K562 (cell line): ENCODE data around the gene CAPZA1. TPM values are rescaled to one million over a fixed set of nuclear protein-coding genes. Genes with fewer than 3 reads are reported as not detected.
A peak's percentile ranks its signal among the peaks of the same experiment; 100 is the strongest.

Experiments used
- CXXC5 ChIP-seq: fragments of 250-450 bp; sonication (Bioruptor Pico); IDR thresholded peaks from 2 replicates; pipeline ENCODE4 v1.8.0; 2022; ENCODE audit warnings: inconsistent platforms, mild to moderate bottlenecking, moderate library complexity
- EGR1 ChIP-seq: fragments of 450-650 bp; conservative IDR thresholded peaks from 2 replicates; pipeline ENCODE4 v1.6.1; 2017; ENCODE audit warnings: mild to moderate bottlenecking
- KDM5B ChIP-seq: fragments of 200-600 bp; sonication (generic); IDR thresholded peaks from 2 replicates; pipeline ENCODE4 v1.6.1; 2012; ENCODE audit warnings: low read depth, mild to moderate bottlenecking, moderate library complexity, low read length, control low read depth, inconsistent platforms; ENCODE audit not compliant: insufficient replicate concordance
- RBM39 ChIP-seq: fragments of 200-400 bp; formaldehyde crosslinking; optimal IDR thresholded peaks from 2 replicates; pipeline ENCODE3; 2018; ENCODE audit warnings: low read depth, low read length
- SMARCE1 ChIP-seq: fragments of 450-650 bp; IDR thresholded peaks from 2 replicates; pipeline ENCODE4 v1.7.1; 2016; ENCODE audit warnings: mild to moderate bottlenecking
- TARDBP ChIP-seq: fragments of 450-650 bp; IDR thresholded peaks from 2 replicates; pipeline ENCODE4 v1.6.1; 2016
- ZNF695 ChIP-seq: fragments of 450-650 bp; formaldehyde crosslinking; IDR thresholded peaks from 2 replicates; pipeline ENCODE4 v1.4.0; 2020; ENCODE audit warnings: mild to moderate bottlenecking, moderate library complexity
- polyA plus RNA-seq, 8 experiments: library from polyadenylated mRNA; depleted of rRNA in 4 of 8; stranded (reverse) in 5 of 8; unstranded in 3 of 8; fragments of >200 nt; fragmentation: Nextera tagmentation in 2 of 8; fragmentation: Illumina TruSeq in 1 of 8; extraction: Ambion mirVana in 2 of 8; extraction: Trizol in 1 of 8; gene quantifications; 2 replicates each; pipeline versions ENCODE4 v1.2.1 to v1.2.3, GENCODE V29; 2011 to 2014; ENCODE audit warnings: inconsistent platforms in 1 of 8, missing spikeins in 1 of 8
- total RNA-seq, 7 experiments: library from RNA; depleted of rRNA in 6 of 7; stranded (reverse); fragments of >200 nt in 6 of 7; fragmentation: Illumina TruSeq in 2 of 7; extraction: Trizol in 2 of 7; gene quantifications; 2 replicates each; pipeline versions ENCODE4 v1.2.1 to v1.2.3, GENCODE V29; 2011 to 2021; ENCODE audit warnings: low replicate concordance in 1 of 7
- TF ChIP-seq, protein P1 (sequence below): fragments of 450-650 bp; IDR thresholded peaks from 2 replicates; pipeline ENCODE4 v1.7.0; 2016; ENCODE audit warnings: borderline replicate concordance
- TF ChIP-seq, protein P2 (sequence below): sonication (generic); formaldehyde crosslinking; IDR thresholded peaks from 2 replicates; pipeline ENCODE4 v1.8.0; 2022; ENCODE audit warnings: missing genetic modification reagents, mild to moderate bottlenecking, moderate library complexity, borderline replicate concordance
- TF ChIP-seq, protein P3 (sequence below), 2 experiments: fragments of 250-450 bp in 1 of 2; fragments of 450-650 bp in 1 of 2; sonication (Bioruptor Pico) in 1 of 2; IDR thresholded peaks; 2 replicates each; pipeline versions ENCODE4 v1.6.1 to v1.8.0; 2016 to 2021; ENCODE audit warnings: mild to moderate bottlenecking in 2 of 2, moderate library complexity in 2 of 2, missing compliant biosample characterization in 1 of 2, missing genetic modification characterization in 1 of 2
- TF ChIP-seq, protein P4 (sequence below): fragments of 250-450 bp; sonication (Bioruptor Pico); IDR thresholded peaks from 2 replicates; pipeline ENCODE4 v1.4.0; 2020; ENCODE audit warnings: borderline replicate concordance
- TF ChIP-seq, protein P5 (sequence below): fragments of 200-800 bp; sonication (Bioruptor generic); IDR thresholded peaks from 2 replicates; pipeline ENCODE4 v1.6.1; 2016; ENCODE audit warnings: missing genetic modification characterization, missing compliant biosample characterization

Gene CAPZA1
- total and polyA plus RNA-seq, 9 of the 15 experiments (the other 6 are each of a cell fraction or from before 2014, with no cell fraction given) = 237 to 1,020 (median 306) TPM

DNA sequence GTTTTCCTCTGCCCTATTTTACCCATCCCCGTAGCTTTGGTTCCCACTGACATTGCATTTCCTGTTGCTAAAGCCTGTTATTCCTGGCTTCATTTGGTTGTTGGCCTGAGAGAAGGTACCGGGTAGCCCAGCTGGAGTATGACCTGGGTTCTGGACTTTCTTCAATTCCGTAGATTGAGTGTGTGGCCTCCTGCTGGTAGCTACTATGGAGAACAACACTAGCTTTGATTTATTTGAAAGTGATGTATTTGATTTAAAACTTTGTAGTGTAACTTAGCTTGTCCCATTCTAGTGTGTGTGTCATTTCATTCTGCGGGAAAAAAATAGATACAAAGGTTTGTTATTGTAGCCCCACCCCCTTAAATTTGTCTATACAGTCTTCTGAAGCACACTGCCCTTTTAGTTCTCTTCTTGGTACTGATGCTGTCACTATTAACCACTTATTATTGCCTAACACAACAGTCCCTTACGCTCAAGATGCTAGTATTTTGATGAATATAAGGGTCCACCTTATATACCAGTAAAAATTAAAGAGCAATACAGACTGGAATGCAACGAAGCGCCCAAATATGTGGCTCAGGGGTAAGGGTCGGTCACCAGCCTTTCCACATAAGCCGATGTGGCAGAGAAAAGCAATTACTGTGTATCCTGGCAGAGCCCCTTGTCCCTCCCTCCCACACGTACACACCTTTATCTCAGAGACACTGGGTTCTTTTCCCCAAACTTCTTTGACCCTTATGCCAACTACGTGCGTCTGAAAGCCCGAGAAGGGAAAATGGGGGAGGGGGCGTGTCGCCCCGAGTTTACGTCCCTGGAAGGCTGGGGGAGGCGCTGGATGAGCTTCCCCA is 54.2 kb downstream of the CAPZA1 start (continued):
- TF ChIP-seq ZNF695 (CRISPR knock-in tag) (no peak), TARDBP (peak; percentile 26; the same call in 1 of the 2 replicates), RBM39 (no peak), SMARCE1 (no peak), EGR1 (no peak), CXXC5 (CRISPR knock-in tag) (0 out of 2 replicates have a peak, but pooled peaks have one; percentile 31), KDM5B (no peak)
- TF ChIP-seq, protein P1, sequence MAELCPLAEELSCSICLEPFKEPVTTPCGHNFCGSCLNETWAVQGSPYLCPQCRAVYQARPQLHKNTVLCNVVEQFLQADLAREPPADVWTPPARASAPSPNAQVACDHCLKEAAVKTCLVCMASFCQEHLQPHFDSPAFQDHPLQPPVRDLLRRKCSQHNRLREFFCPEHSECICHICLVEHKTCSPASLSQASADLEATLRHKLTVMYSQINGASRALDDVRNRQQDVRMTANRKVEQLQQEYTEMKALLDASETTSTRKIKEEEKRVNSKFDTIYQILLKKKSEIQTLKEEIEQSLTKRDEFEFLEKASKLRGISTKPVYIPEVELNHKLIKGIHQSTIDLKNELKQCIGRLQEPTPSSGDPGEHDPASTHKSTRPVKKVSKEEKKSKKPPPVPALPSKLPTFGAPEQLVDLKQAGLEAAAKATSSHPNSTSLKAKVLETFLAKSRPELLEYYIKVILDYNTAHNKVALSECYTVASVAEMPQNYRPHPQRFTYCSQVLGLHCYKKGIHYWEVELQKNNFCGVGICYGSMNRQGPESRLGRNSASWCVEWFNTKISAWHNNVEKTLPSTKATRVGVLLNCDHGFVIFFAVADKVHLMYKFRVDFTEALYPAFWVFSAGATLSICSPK = no peak
- TF ChIP-seq, protein P2, sequence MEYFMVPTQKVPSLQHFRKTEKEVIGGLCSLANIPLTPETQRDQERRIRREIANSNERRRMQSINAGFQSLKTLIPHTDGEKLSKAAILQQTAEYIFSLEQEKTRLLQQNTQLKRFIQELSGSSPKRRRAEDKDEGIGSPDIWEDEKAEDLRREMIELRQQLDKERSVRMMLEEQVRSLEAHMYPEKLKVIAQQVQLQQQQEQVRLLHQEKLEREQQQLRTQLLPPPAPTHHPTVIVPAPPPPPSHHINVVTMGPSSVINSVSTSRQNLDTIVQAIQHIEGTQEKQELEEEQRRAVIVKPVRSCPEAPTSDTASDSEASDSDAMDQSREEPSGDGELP (CRISPR knock-in tag) = no peak; the same call in 1 of the 2 replicates
- TF ChIP-seq, protein P3, sequence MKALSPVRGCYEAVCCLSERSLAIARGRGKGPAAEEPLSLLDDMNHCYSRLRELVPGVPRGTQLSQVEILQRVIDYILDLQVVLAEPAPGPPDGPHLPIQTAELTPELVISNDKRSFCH (CRISPR knock-in tag; IDR thresholded peaks at IDR 0.05) = no peak
- TF ChIP-seq, protein P3 (tag; IDR thresholded peaks at IDR 0.05) = 0 out of 2 replicates have a peak, but pooled peaks have one; percentile 33
- TF ChIP-seq, protein P4, sequence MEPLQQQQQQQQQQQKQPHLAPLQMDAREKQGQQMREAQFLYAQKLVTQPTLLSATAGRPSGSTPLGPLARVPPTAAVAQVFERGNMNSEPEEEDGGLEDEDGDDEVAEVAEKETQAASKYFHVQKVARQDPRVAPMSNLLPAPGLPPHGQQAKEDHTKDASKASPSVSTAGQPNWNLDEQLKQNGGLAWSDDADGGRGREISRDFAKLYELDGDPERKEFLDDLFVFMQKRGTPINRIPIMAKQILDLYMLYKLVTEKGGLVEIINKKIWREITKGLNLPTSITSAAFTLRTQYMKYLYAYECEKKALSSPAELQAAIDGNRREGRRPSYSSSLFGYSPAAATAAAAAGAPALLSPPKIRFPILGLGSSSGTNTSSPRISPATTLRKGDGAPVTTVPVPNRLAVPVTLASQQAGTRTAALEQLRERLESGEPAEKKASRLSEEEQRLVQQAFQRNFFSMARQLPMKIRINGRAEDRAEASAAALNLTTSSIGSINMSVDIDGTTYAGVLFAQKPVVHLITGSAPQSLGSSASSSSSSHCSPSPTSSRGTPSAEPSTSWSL (CRISPR knock-in tag) = no peak
- TF ChIP-seq, protein P5, sequence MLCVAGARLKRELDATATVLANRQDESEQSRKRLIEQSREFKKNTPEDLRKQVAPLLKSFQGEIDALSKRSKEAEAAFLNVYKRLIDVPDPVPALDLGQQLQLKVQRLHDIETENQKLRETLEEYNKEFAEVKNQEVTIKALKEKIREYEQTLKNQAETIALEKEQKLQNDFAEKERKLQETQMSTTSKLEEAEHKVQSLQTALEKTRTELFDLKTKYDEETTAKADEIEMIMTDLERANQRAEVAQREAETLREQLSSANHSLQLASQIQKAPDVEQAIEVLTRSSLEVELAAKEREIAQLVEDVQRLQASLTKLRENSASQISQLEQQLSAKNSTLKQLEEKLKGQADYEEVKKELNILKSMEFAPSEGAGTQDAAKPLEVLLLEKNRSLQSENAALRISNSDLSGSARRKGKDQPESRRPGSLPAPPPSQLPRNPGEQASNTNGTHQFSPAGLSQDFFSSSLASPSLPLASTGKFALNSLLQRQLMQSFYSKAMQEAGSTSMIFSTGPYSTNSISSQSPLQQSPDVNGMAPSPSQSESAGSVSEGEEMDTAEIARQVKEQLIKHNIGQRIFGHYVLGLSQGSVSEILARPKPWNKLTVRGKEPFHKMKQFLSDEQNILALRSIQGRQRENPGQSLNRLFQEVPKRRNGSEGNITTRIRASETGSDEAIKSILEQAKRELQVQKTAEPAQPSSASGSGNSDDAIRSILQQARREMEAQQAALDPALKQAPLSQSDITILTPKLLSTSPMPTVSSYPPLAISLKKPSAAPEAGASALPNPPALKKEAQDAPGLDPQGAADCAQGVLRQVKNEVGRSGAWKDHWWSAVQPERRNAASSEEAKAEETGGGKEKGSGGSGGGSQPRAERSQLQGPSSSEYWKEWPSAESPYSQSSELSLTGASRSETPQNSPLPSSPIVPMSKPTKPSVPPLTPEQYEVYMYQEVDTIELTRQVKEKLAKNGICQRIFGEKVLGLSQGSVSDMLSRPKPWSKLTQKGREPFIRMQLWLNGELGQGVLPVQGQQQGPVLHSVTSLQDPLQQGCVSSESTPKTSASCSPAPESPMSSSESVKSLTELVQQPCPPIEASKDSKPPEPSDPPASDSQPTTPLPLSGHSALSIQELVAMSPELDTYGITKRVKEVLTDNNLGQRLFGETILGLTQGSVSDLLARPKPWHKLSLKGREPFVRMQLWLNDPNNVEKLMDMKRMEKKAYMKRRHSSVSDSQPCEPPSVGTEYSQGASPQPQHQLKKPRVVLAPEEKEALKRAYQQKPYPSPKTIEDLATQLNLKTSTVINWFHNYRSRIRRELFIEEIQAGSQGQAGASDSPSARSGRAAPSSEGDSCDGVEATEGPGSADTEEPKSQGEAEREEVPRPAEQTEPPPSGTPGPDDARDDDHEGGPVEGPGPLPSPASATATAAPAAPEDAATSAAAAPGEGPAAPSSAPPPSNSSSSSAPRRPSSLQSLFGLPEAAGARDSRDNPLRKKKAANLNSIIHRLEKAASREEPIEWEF (CRISPR knock-in tag) = peak; percentile 71; the same call in 1 of the 2 replicates
